Measurements from ENCODE around the gene REG1A.

Gene REG1A

GRCh38 chr2:79120194-79120713 lies at the start of gene REG1A:
Gene REG1A, plus strand, starts transcription at chr2:79120488. Its CDS starts 374 bp downstream, at chr2:79120862.
- DNase-seq = no peak
- intact Hi-C loops (cut with DNase I) = no loop called here

GRCh38 chr2:79071078-79071477 lies 49.2 kb upstream of the REG1A start:
- DNase-seq = no peak
- intact Hi-C loops (cut with DNase I) = no loop called here

GRCh38 chr2:79082987-79083386 lies 37.3 kb upstream of the REG1A start:
- intact Hi-C loops (cut with DNase I) = no loop called here
- DNase-seq = no peak

GRCh38 chr2:79083597-79084251 lies 36.6 kb upstream of the REG1A start:
- intact Hi-C loops (cut with DNase I) = no loop called here
- no peak for DNase-seq

GRCh38 chr2:79084495-79085135 lies 35.7 kb upstream of the REG1A start:
- no peak for DNase-seq
- intact Hi-C loops (cut with DNase I) = no loop called here

- intact Hi-C loops (cut with DNase I) = no loop called here
- no peak for DNase-seq
Observed at GRCh38 chr2:79085382-79085781, 34.9 kb upstream of the REG1A start.

GRCh38 chr2:79086255-79086654 lies 34.0 kb upstream of the REG1A start:
- DNase-seq = no peak

GRCh38 chr2:79087785-79088364 lies 32.4 kb upstream of the REG1A start, which contains the start of gene REG1B:
Gene REG1B, minus strand, starts transcription at chr2:79087993. Its CDS starts 381 bp downstream, at chr2:79087612.
- no peak for DNase-seq
- intact Hi-C loops (cut with DNase I) = no loop called here

More at GRCh38 chr2:79086255-79086654, 34.0 kb upstream of the REG1A start:
- intact Hi-C loops (cut with DNase I) = no loop called here

- DNase-seq = no peak
- intact Hi-C loops (cut with DNase I) = no loop called here
Observed at GRCh38 chr2:79090693-79091092, 29.6 kb upstream of the REG1A start.

GRCh38 chr2:79097843-79098242 lies 22.4 kb upstream of the REG1A start:
- DNase-seq = no peak
- intact Hi-C loops (cut with DNase I) = no loop called here

GRCh38 chr2:79099140-79099686 lies 21.1 kb upstream of the REG1A start:
- no peak for DNase-seq
- intact Hi-C loops (cut with DNase I) = no loop called here

- intact Hi-C loops (cut with DNase I) = no loop called here
Observed at GRCh38 chr2:79100285-79100684, 20.0 kb upstream of the REG1A start.

GRCh38 chr2:79101024-79101423 lies 19.3 kb upstream of the REG1A start:
- DNase-seq = no peak

More at GRCh38 chr2:79100285-79100684, 20.0 kb upstream of the REG1A start:
- no peak for DNase-seq

GRCh38 chr2:79103214-79103613 lies 17.1 kb upstream of the REG1A start:
- intact Hi-C loops (cut with DNase I) = no loop called here

More at GRCh38 chr2:79101024-79101423, 19.3 kb upstream of the REG1A start:
- intact Hi-C loops (cut with DNase I) = no loop called here

GRCh38 chr2:79105259-79105658 lies 15.0 kb upstream of the REG1A start:
- no peak for DNase-seq
- intact Hi-C loops (cut with DNase I) = no loop called here

More at GRCh38 chr2:79103214-79103613, 17.1 kb upstream of the REG1A start:
- DNase-seq = no peak

- intact Hi-C loops (cut with DNase I) = no loop called here
- DNase-seq = no peak
Observed at GRCh38 chr2:79112269-79112668, 8.0 kb upstream of the REG1A start.

GRCh38 chr2:79114797-79115494 lies 5.3 kb upstream of the REG1A start:
- DNase-seq = no peak
- intact Hi-C loops (cut with DNase I) = no loop called here

- DNase-seq = no peak
- intact Hi-C loops (cut with DNase I) = no loop called here
Observed at GRCh38 chr2:79116997-79117928, 3.0 kb upstream of the REG1A start.

Data from head of caudate nucleus (tissue), 42 donors.